Right hindlimb (tissue), 1 donor: ENCODE results near the gene MAZ.

Experiments used
- DNase-seq: peaks from one replicate; pipeline ENCODE4 v3.0.0-alpha.2; 2018

MAZ gene

GRCh38 chr16:29809850-29810698 lies 3.7 kb downstream of the MAZ start:
- DNase-seq = no peak

GRCh38 chr16:29810699-29811169 lies 4.4 kb downstream of the MAZ start:
- no peak for DNase-seq

GRCh38 chr16:29811170-29811895 lies 5.0 kb downstream of the MAZ start:
- peak; percentile 95 for DNase-seq

- DNase-seq = peak; percentile 93
Observed at GRCh38 chr16:29811896-29812665, 5.8 kb downstream of the MAZ start, which contains the start of gene PRRT2. TSS of gene PRRT2 (plus strand) at chr16:29812193. CDS start at chr16:29813055, 862 bp downstream.

- no peak for DNase-seq
Observed at GRCh38 chr16:29812754-29813643, 6.7 kb downstream of the MAZ start.

- no peak for DNase-seq
Observed at GRCh38 chr16:29813644-29814562, 7.6 kb downstream of the MAZ start.

- no peak for DNase-seq
Observed at GRCh38 chr16:29814592-29814991, 8.3 kb downstream of the MAZ start.

- DNase-seq = peak; percentile 40
Observed at GRCh38 chr16:29815032-29815721, 8.8 kb downstream of the MAZ start.

- DNase-seq = peak; percentile 99
Observed at GRCh38 chr16:29815793-29816693, 9.7 kb downstream of the MAZ start, which contains the start of gene PAGR1. TSS of gene PAGR1 (plus strand) at chr16:29816152. CDS start at chr16:29816526, 374 bp downstream.

GRCh38 chr16:29816694-29817441 lies 10.5 kb downstream of the MAZ start:
- DNase-seq = peak; percentile 73

GRCh38 chr16:29818082-29818481 lies 11.8 kb downstream of the MAZ start:
- DNase-seq = no peak

GRCh38 chr16:29819506-29819905 lies 13.2 kb downstream of the MAZ start:
- DNase-seq = no peak

GRCh38 chr16:29820271-29820701 lies 14.0 kb downstream of the MAZ start, which contains the start of gene MVP:
TSS of gene MVP (plus strand) at chr16:29820462. CDS start at chr16:29830550, 10,088 bp downstream.
- peak; percentile 82 for DNase-seq

- no peak for DNase-seq
Observed at GRCh38 chr16:29820730-29821642, 14.7 kb downstream of the MAZ start.

GRCh38 chr16:29821643-29822115 lies 15.3 kb downstream of the MAZ start:
- no peak for DNase-seq

- DNase-seq = no peak
Observed at GRCh38 chr16:29824589-29825144, 18.3 kb downstream of the MAZ start.
